H1 (cell line): ENCODE data around the gene HPX. TPM values are rescaled to one million over a fixed set of nuclear protein-coding genes. Genes with fewer than 3 reads are reported as not detected.

Experiments
- CTCF ChIA-PET: fragments of 300-600 bp; sonication (Branson Sonifier 250); formaldehyde crosslinking; loops from one replicate; lab custom pipeline; 2021; ENCODE audit not compliant: partially characterized antibody; lab: Charles Lee
- POLR2A ChIA-PET: fragments of 300-600 bp; sonication (Branson Sonifier 250); formaldehyde crosslinking; loops from one replicate; lab custom pipeline; 2021; ENCODE audit warnings: inconsistent platforms; ENCODE audit not compliant: partially characterized antibody; lab: Charles Lee
- DNase-seq, 2 experiments: peaks; one replicate each; pipeline versions ENCODE4 v3.0.0 to v3.0.0-alpha.2; 2010 to 2022; ENCODE audit warnings: low spot score in 2 of 2, low read depth in 1 of 2, mixed read lengths in 1 of 2
- FAIRE-seq: peaks from 2 replicates; lab custom pipeline; 2011; peaks lifted over from hg19 to GRCh38; lab: Jason Lieb, UNC
- H2AFZ ChIP-seq: 2 replicates; pipeline ENCODE4 v1.8.1; 2012; ENCODE audit warnings: low read length, inconsistent platforms
- H2AK5ac ChIP-seq: 2 replicates; pipeline ENCODE4 v1.6.1; 2013; ENCODE audit warnings: low read depth, low read length
- H2BK120ac ChIP-seq: replicated peaks from 2 replicates; pipeline ENCODE3; 2013; ENCODE audit warnings: low read depth, low read length, inconsistent platforms
- H2BK12ac ChIP-seq: 2 replicates; pipeline ENCODE4 v1.6.1; 2013; ENCODE audit warnings: low read depth, low read length
- H2BK15ac ChIP-seq: 2 replicates; pipeline ENCODE4 v1.6.1; 2013; ENCODE audit warnings: low read length
- H2BK20ac ChIP-seq: 2 replicates; pipeline ENCODE4 v1.6.1; 2013; ENCODE audit warnings: low read length
- H2BK5ac ChIP-seq: 2 replicates; pipeline ENCODE4 v1.6.1; 2013; ENCODE audit warnings: low read depth, low read length
- H3K14ac ChIP-seq: 2 replicates; pipeline ENCODE4 v1.6.1; 2013; ENCODE audit warnings: inconsistent platforms; ENCODE audit not compliant: insufficient read length
- H3K18ac ChIP-seq: 2 replicates; pipeline ENCODE4 v1.6.1; 2013; ENCODE audit warnings: low read length; ENCODE audit errors: extremely low read depth
- H3K23ac ChIP-seq: 2 replicates; pipeline ENCODE4 v1.6.1; 2013; ENCODE audit warnings: inconsistent platforms; ENCODE audit not compliant: insufficient read length
- H3K23me2 ChIP-seq: 2 replicates; pipeline ENCODE4 v1.6.1; 2013; ENCODE audit warnings: low read depth, low read length
- H3K27ac ChIP-seq: 2 replicates; pipeline ENCODE4 v1.6.1; 2011; ENCODE audit warnings: low read depth, low read length, inconsistent platforms
- H3K27me3 ChIP-seq, 4 experiments: replicated peaks in 1 of 4; 1 replicate in 1 of 4; 2 replicates in 3 of 4; pipeline versions ENCODE4 v1.6.1 to v1.8.1; 2011 to 2013; ENCODE audit warnings: low read length in 3 of 4, mild to moderate bottlenecking in 3 of 4, inconsistent platforms in 2 of 4, mixed read lengths in 2 of 4, moderate library complexity in 1 of 4; ENCODE audit not compliant: control insufficient read depth in 3 of 4, insufficient read depth in 3 of 4; ENCODE audit errors: extremely low read depth in 1 of 4
- H3K36me3 ChIP-seq, 4 experiments: 2 replicates each; pipeline versions ENCODE4 v1.6.1 to v1.8.1; 2011 to 2013; ENCODE audit warnings: mild to moderate bottlenecking in 4 of 4, low read length in 3 of 4, moderate library complexity in 2 of 4, control low read depth in 1 of 4, inconsistent platforms in 1 of 4; ENCODE audit not compliant: insufficient read depth in 4 of 4, control insufficient read depth in 2 of 4
- H3K4ac ChIP-seq: replicated peaks from 2 replicates; pipeline ENCODE3; 2013; ENCODE audit warnings: low read length, low read depth, mixed read lengths, inconsistent platforms; ENCODE audit not compliant: insufficient read length
- H3K4me1 ChIP-seq, 4 experiments: replicated peaks in 1 of 4; 1 replicate in 1 of 4; 2 replicates in 3 of 4; pipeline versions ENCODE4 v1.6.1 to v1.8.1; 2011 to 2013; ENCODE audit warnings: low read length in 3 of 4, inconsistent platforms in 2 of 4, mixed read lengths in 1 of 4; ENCODE audit not compliant: insufficient read depth in 4 of 4, control insufficient read depth in 3 of 4
- H3K4me2 ChIP-seq, 2 experiments: 2 replicates each; pipeline versions ENCODE4 v1.6.1 to v1.8.1; 2011 to 2013; ENCODE audit warnings: low read depth in 2 of 2, low read length in 2 of 2, control low read depth in 1 of 2, inconsistent platforms in 1 of 2, mild to moderate bottlenecking in 1 of 2; ENCODE audit not compliant: insufficient read depth in 1 of 2
- H3K4me3 ChIP-seq, 4 experiments: fragments of 200-600, 300-600 bp in 1 of 4; sonication (generic), shearing (Covaris generic), sonication (Bioruptor Twin) in 1 of 4; 2 replicates each; pipeline versions ENCODE4 v1.5.1 to v1.8.1; 2011 to 2016; ENCODE audit warnings: low read length in 4 of 4, low read depth in 3 of 4, control low read depth in 2 of 4, inconsistent platforms in 2 of 4, mild to moderate bottlenecking in 2 of 4, mixed read lengths in 1 of 4, moderate library complexity in 1 of 4; ENCODE audit not compliant: insufficient read depth in 2 of 4; ENCODE audit errors: extremely low read depth in 1 of 4
- H3K56ac ChIP-seq: replicated peaks from 2 replicates; pipeline ENCODE3; 2013; ENCODE audit warnings: low read depth, mild to moderate bottlenecking, mixed read lengths, low read length, inconsistent platforms; ENCODE audit not compliant: insufficient read length
- H3K79me1 ChIP-seq: 2 replicates; pipeline ENCODE4 v1.6.1; 2013; ENCODE audit warnings: low read depth, low read length, control low read depth
- H3K79me2 ChIP-seq, 2 experiments: 2 replicates each; pipeline versions ENCODE4 v1.6.1 to v1.8.1; 2012 to 2013; ENCODE audit warnings: low read length in 2 of 2, mild to moderate bottlenecking in 2 of 2, inconsistent platforms in 1 of 2; ENCODE audit not compliant: insufficient read depth in 2 of 2, control insufficient read depth in 1 of 2
- H3K9ac ChIP-seq, 4 experiments: replicated peaks in 1 of 4; 1 replicate in 1 of 4; 2 replicates in 3 of 4; pipeline versions ENCODE4 v1.6.1 to v1.8.1; 2011 to 2013; ENCODE audit warnings: low read depth in 3 of 4, low read length in 3 of 4, control low read depth in 2 of 4, mild to moderate bottlenecking in 2 of 4, moderate library complexity in 2 of 4, inconsistent platforms in 1 of 4; ENCODE audit errors: extremely low read depth in 1 of 4
- H3K9me3 ChIP-seq, 2 experiments: 2 replicates each; pipeline versions ENCODE4 v1.6.1 to v1.8.1; 2012 to 2013; ENCODE audit warnings: mild to moderate bottlenecking in 2 of 2, moderate library complexity in 2 of 2, control low read depth in 1 of 2, inconsistent platforms in 1 of 2, low read depth in 1 of 2, low read length in 1 of 2, mixed read lengths in 1 of 2; ENCODE audit not compliant: insufficient read depth in 2 of 2
- H4K20me1 ChIP-seq, 2 experiments: replicated peaks in 1 of 2; 2 replicates each; pipeline versions ENCODE3 to v1.8.1; 2011 to 2013; ENCODE audit warnings: inconsistent platforms in 2 of 2, low read length in 2 of 2, mild to moderate bottlenecking in 1 of 2; ENCODE audit not compliant: insufficient read depth in 2 of 2, control insufficient read depth in 1 of 2
- H4K5ac ChIP-seq: 2 replicates; pipeline ENCODE4 v1.6.1; 2013; ENCODE audit warnings: low read length, low read depth, mixed read lengths, inconsistent platforms; ENCODE audit not compliant: insufficient read length
- H4K8ac ChIP-seq: 2 replicates; pipeline ENCODE4 v1.8.0; 2013; ENCODE audit warnings: mild to moderate bottlenecking, moderate library complexity, low read length, inconsistent platforms; ENCODE audit not compliant: insufficient read depth; ENCODE audit errors: extremely low read depth
- H4K91ac ChIP-seq: replicated peaks from 2 replicates; pipeline ENCODE3; 2013; ENCODE audit warnings: low read length, mixed read lengths, inconsistent platforms; ENCODE audit not compliant: insufficient read length
- CTBP2 ChIP-seq: IDR thresholded peaks from 2 replicates; pipeline ENCODE4 v1.7.0; 2011; ENCODE audit warnings: borderline replicate concordance, mild to moderate bottlenecking, moderate library complexity, mixed read lengths, low read length; ENCODE audit not compliant: insufficient read depth, insufficient read length
- EZH2 ChIP-seq: fragments of 200-600 bp; sonication (generic); IDR thresholded peaks from 2 replicates; pipeline ENCODE4 v1.7.1; 2012; ENCODE audit warnings: low read depth, mild to moderate bottlenecking, moderate library complexity, low read length, inconsistent platforms; ENCODE audit not compliant: severe bottlenecking
- JUND ChIP-seq: IDR thresholded peaks from 2 replicates; pipeline ENCODE4 v1.6.1; 2011; ENCODE audit warnings: mild to moderate bottlenecking, improper control_type of control experiment, low read length
- MAFK ChIP-seq: IDR thresholded peaks from 2 replicates; pipeline ENCODE4 v1.6.1; 2012; ENCODE audit warnings: low read depth, mild to moderate bottlenecking, improper control_type of control experiment, low read length
- POLR2A ChIP-seq, 2 experiments: IDR thresholded peaks; 1 replicate in 1 of 2; 2 replicates in 1 of 2; pipeline ENCODE4 v1.6.1; 2011; ENCODE audit warnings: low read depth in 2 of 2, low read length in 2 of 2, mild to moderate bottlenecking in 2 of 2; ENCODE audit errors: control extremely low read depth in 1 of 2
- POU5F1 ChIP-seq: IDR thresholded peaks from 2 replicates; pipeline ENCODE4 v1.6.1; 2011; ENCODE audit warnings: low read depth, mild to moderate bottlenecking, low read length, moderate library complexity
- SAP30 ChIP-seq: fragments of 300-600 bp; sonication (generic); IDR thresholded peaks from 2 replicates; pipeline ENCODE4 v1.7.1; 2012; ENCODE audit warnings: low read length, moderate library complexity, mild to moderate bottlenecking, inconsistent platforms; ENCODE audit not compliant: insufficient read depth, insufficient replicate concordance
- SIRT6 ChIP-seq: IDR thresholded peaks from one replicate; pipeline ENCODE4 v1.7.1; 2012; ENCODE audit warnings: low read length, inconsistent platforms
- SP4 ChIP-seq: IDR thresholded peaks from 2 replicates; pipeline ENCODE4 v1.6.1; 2012; ENCODE audit warnings: low read length, inconsistent platforms
- SUZ12 ChIP-seq: fragments of 200-600 bp; sonication (generic); IDR thresholded peaks from 2 replicates; pipeline ENCODE4 v1.6.1; 2012; ENCODE audit warnings: mild to moderate bottlenecking, inconsistent platforms, low read length, moderate library complexity, mixed read lengths
- YY1 ChIP-seq: IDR thresholded peaks from 2 replicates; pipeline ENCODE4 v1.6.1; 2011; ENCODE audit warnings: low read depth, mild to moderate bottlenecking, low read length
- WGBS, 2 experiments: shearing (Covaris generic) in 1 of 2; methylation state at CpG; one replicate each; pipeline versions ENCODE4 v1.1.6 to v1.1.7; 2013 to 2015; ENCODE audit warnings: low lambda C conversion rate in 2 of 2, mixed read lengths in 2 of 2, inconsistent platforms in 1 of 2, low coverage in 1 of 2, missing lambda C conversion rate in 1 of 2; ENCODE audit not compliant: insufficient replicate concordance in 2 of 2, insufficient coverage in 1 of 2, insufficient read length in 1 of 2; ENCODE audit errors: extremely low coverage in 1 of 2, missing lambda C conversion rate in 1 of 2; 5-methylcytosine and 5-hydroxymethylcytosine counted together
- polyA plus RNA-seq, 7 experiments: library from polyadenylated mRNA; depleted of rRNA in 3 of 7; stranded (reverse) in 5 of 7; unstranded in 2 of 7; fragments of >200 nt in 5 of 7; fragments of 200-250 nt in 2 of 7; gene quantifications; 1 replicate in 5 of 7; 2 replicates in 1 of 7; 4 replicates in 1 of 7; pipeline versions ENCODE4 v1.2.1 to v1.2.3, GENCODE V29; 2011 to 2013; ENCODE audit warnings: missing spikeins in 2 of 7, mixed read lengths in 2 of 7
- total RNA-seq: library from RNA; stranded (reverse); fragmentation: NEBNext Ultra II Directional; extraction: Animal tissue kit (Norgen Biotek cat#: 25700); gene quantifications from 2 replicates; pipeline ENCODE4 v1.2.1, GENCODE V29; 2021
- TF ChIP-seq, protein P1 (sequence below): IDR thresholded peaks from 2 replicates; pipeline ENCODE4 v1.6.1; 2011; ENCODE audit warnings: low read length, improper control_type of control experiment
- TF ChIP-seq, protein P2 (sequence below): IDR thresholded peaks from 2 replicates; pipeline ENCODE4 v1.6.1; 2011; ENCODE audit warnings: low read depth, mild to moderate bottlenecking, low read length; ENCODE audit not compliant: insufficient read depth

The HPX gene
- total and polyA plus RNA-seq, 2 of the 8 experiments (the other 6 are each of a cell fraction or from before 2014, with no cell fraction given): 0.80 to 0.97 TPM

DNA sequence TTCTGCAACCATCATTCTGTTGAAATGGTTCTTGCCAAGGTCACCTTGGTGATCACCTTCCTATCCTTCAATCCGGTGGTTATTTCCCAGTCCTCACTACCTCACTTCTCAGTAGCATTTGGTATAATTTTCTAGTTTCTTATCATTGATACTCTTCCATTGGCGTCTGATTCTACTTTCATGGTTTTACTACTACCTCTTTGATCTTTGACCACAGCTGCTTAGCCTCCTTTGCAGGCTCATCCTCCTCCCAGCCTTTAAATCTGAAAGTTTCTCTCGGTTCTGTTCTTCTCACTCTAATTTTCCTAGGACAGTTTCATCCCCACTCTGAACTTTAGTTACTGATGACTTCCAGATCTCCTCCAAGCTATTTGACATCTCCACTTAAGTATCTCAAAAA lies 45.5 kb upstream of the HPX start:
- Histone ChIP-seq H4K20me1 (peaks cover 0 to 10% of the 10 kb centered on the region in 2 experiments), H3K14ac (no peak overlapping the region), H2BK20ac (no peak overlapping the region), H3K9me3 (no peaks in the 10 kb centered on the region), H2BK12ac (no peak overlapping the region), H3K79me2 (peaks cover 9 to 23% of the 10 kb centered on the region in 2 experiments; a peak in 3 of 4 replicates), H3K4ac (no peak overlapping the region), H3K23me2 (peaks cover 6% of the 10 kb centered on the region), H3K9ac (no peak overlapping the region), H4K91ac (no peak overlapping the region), H4K8ac (no peak overlapping the region), H3K4me1 (peaks cover 2 to 6% (median 5%) of the 10 kb centered on the region in 4 experiments), H3K27me3 (no peaks in the 10 kb centered on the region), H2BK5ac (no peak overlapping the region), H2BK120ac (no peak overlapping the region), H3K27ac (no peak overlapping the region), H3K56ac (no peak overlapping the region), H4K5ac (no peak overlapping the region), H3K18ac (no peak overlapping the region), H3K23ac (no peak overlapping the region), H3K4me2 (no peak overlapping the region), H2BK15ac (no peak overlapping the region), H3K36me3 (peaks cover 9 to 47% (median 27%) of the 10 kb centered on the region in 4 experiments), H3K79me1 (peaks cover 6% of the 10 kb centered on the region), H3K4me3 (no peak overlapping the region), H2AK5ac (no peak overlapping the region), H2AFZ (no peak overlapping the region)
- WGBS, 2 experiments: 92% methylated on average over 3 of the region's 3 CpGs; no CpG with 5 or more reads in 1 of the 2 experiments
- CTCF ChIA-PET: interaction anchor here (0.7 to 4.0 kb wide), 3 partner anchors 9 to 108 kb away, joined by 3 to 25 read pairs (median 4); no protein-coding TSS in a partner anchor
- FAIRE-seq: no peak
- POLR2A ChIA-PET: interaction anchor here (1.0 to 2.3 kb wide), 5 partner anchors 9 to 122 kb away, joined by 3 to 13 read pairs (median 4); partner anchors contain the start of genes DNHD1 and TRIM3
- no peak for DNase-seq
- TF ChIP-seq SUZ12 (no peak), SIRT6 (no peak), CTBP2 (no peak), EZH2 (no peak), YY1 (no peak), SAP30 (no peak), MAFK (no peak), SP4 (no peak), POU5F1 (no peak), POLR2A (IDR thresholded peaks at IDR 0.05; ENCODE audit: control extremely low read depth in 1 of 2, low read depth in 2 of 2, low read length in 2 of 2) (no peak), JUND (no peak)
- TF ChIP-seq, protein P1, sequence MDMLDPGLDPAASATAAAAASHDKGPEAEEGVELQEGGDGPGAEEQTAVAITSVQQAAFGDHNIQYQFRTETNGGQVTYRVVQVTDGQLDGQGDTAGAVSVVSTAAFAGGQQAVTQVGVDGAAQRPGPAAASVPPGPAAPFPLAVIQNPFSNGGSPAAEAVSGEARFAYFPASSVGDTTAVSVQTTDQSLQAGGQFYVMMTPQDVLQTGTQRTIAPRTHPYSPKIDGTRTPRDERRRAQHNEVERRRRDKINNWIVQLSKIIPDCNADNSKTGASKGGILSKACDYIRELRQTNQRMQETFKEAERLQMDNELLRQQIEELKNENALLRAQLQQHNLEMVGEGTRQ: no peak
- TF ChIP-seq, protein P2, sequence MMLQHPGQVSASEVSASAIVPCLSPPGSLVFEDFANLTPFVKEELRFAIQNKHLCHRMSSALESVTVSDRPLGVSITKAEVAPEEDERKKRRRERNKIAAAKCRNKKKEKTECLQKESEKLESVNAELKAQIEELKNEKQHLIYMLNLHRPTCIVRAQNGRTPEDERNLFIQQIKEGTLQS: no peak
